Ureter (tissue), 1 donor: ENCODE measurements around the gene RDH12. TPM values are rescaled to one million over a fixed set of nuclear protein-coding genes. Genes with fewer than 3 reads are reported as not detected.
"Not testable (repeated sequence)": the region's sequence is repeated elsewhere in the genome, so short reads cannot be mapped to it uniquely, and the experiment has no call there.

Experiments used
- DNase-seq: peaks from one replicate; pipeline ENCODE4 v3.0.0-alpha.2; 2020; ENCODE audit warnings: low spot score
- total RNA-seq: library from RNA; stranded (reverse); gene quantifications from one replicate; pipeline ENCODE4 v1.2.4, GENCODE V29; 2023
- donor health status: DM: yes; HTN: yes; CAD: no.

Gene RDH12
- 0.21 TPM for total RNA-seq

GRCh38 chr14:67701492-67701891 is at the start of gene RDH12:
RDH12 (plus strand) TSS chr14:67701886; CDS start chr14:67722643, 20,757 bp downstream.
- DNase-seq, result not testable (repeated sequence)

GRCh38 chr14:67652189-67652588 is 49.5 kb upstream of the RDH12 start:
- DNase-seq, result no peak

GRCh38 chr14:67653651-67654280 is 47.9 kb upstream of the RDH12 start:
- DNase-seq, result no peak

GRCh38 chr14:67663633-67664032 is 38.1 kb upstream of the RDH12 start:
- DNase-seq, result peak; percentile 65

GRCh38 chr14:67665868-67666267 is 35.8 kb upstream of the RDH12 start:
- no peak for DNase-seq

- no peak for DNase-seq
These were observed 34.8 kb upstream of the RDH12 start for GRCh38 chr14:67666750-67667449.

GRCh38 chr14:67668559-67668958 is 33.1 kb upstream of the RDH12 start:
- no peak for DNase-seq

- no peak for DNase-seq
These were observed 28.2 kb upstream of the RDH12 start for GRCh38 chr14:67673451-67673850.

- peak; percentile 69 for DNase-seq
These were observed 27.6 kb upstream of the RDH12 start for GRCh38 chr14:67674139-67674479.

GRCh38 chr14:67674480-67675218 is 27.0 kb upstream of the RDH12 start, which contains the start of gene VTI1B:
VTI1B (minus strand) TSS chr14:67674632; CDS start chr14:67674489, 143 bp downstream.
- peak; percentile 77 for DNase-seq

- no peak for DNase-seq
These were observed 26.5 kb upstream of the RDH12 start for GRCh38 chr14:67675219-67675582.

GRCh38 chr14:67679006-67679405 is 22.7 kb upstream of the RDH12 start:
- no peak for DNase-seq

- DNase-seq, result no peak
These were observed 21.5 kb upstream of the RDH12 start for GRCh38 chr14:67680121-67680602.

- DNase-seq, result no peak
These were observed 20.7 kb upstream of the RDH12 start for GRCh38 chr14:67680941-67681340.

GRCh38 chr14:67683842-67684241 is 17.8 kb upstream of the RDH12 start:
- no peak for DNase-seq

GRCh38 chr14:67690011-67690410 is 11.7 kb upstream of the RDH12 start:
- DNase-seq, result no peak

GRCh38 chr14:67694791-67695393 is 6.8 kb upstream of the RDH12 start:
- DNase-seq, result peak; percentile 82

- peak; percentile 90 for DNase-seq
These were observed 6.2 kb upstream of the RDH12 start, which contains the start of gene RDH11 for GRCh38 chr14:67695394-67695949. RDH11 (minus strand) TSS chr14:67695764; CDS start chr14:67695703, 61 bp downstream.

- DNase-seq, result no peak
These were observed 4.7 kb upstream of the RDH12 start for GRCh38 chr14:67697006-67697405.

GRCh38 chr14:67698179-67698578 is 3.5 kb upstream of the RDH12 start:
- no peak for DNase-seq

GRCh38 chr14:67703997-67704396 is 2.3 kb downstream of the RDH12 start:
- DNase-seq, result no peak
